HCEC 1CT (cell line): ENCODE measurements around the gene GRPEL2.
"Not testable (repeated sequence)": the region's sequence is repeated elsewhere in the genome, so short reads cannot be mapped to it uniquely, and the experiment has no call there.

Experiments
- DNase-seq: peaks from one replicate; pipeline ENCODE4 v3.0.0-alpha.2; 2017

GRPEL2 gene

DNA sequence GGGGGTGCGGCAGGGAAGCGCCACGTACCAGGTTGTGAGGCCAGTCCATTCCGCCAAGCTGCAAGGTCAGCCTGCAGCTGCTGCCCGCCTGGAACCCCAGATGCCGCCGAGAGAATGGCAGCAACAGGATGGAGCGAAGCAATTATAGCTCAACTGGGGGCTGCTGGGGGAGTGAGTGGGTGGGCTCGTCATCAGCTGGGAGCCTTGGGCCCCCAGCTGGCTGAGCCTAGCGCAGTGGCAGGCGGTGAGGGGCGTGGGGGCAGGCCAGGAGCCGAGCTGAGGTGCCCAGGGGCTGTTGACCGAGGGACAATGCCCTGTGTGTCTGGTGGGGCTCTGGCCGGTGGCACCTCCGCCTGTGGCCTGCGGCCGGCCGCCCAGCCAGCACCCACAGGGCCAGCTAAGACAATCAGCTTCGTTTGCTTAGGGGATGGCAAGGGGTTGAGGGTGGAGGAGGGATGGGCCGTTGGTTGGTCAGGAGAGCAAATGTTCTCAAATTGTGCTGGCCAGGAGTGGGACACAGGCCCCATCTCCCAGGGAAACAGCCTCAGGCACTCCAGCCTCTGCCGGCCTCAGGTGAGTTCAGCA is 34.0 kb downstream of the GRPEL2 start, which contains the start of gene IL17B:
IL17B (minus strand) TSS at position 116 of the 585 bp plus-strand sequence; CDS start at position 49, 67 bp downstream.
- no peak for DNase-seq

DNA sequence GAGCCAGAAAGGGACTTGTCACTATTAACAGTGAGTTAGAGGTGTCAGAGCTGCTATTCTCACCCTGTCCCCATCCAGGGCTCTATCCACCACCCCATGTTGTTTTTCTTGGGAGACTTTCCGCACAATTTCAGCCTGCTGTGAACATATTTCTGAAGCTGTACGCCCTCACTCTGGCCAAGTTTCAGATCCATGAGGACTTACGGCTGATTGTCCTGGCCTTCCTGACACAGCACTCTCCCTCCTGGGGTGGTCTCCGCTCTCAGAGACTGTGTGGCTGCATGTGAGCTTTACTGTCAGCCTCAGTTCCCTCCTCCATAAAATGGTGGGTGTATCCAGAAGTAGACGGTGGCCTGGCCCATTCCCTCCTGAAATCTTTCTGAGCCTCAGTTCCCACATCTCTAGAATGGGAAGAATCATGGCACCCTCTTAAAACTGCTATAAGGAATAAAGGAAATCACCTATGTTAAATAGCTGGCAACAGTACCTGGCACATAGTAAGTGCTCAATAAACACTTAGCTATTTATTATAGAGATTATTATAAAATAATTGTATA is 34.6 kb downstream of the GRPEL2 start:
- no peak for DNase-seq

DNA sequence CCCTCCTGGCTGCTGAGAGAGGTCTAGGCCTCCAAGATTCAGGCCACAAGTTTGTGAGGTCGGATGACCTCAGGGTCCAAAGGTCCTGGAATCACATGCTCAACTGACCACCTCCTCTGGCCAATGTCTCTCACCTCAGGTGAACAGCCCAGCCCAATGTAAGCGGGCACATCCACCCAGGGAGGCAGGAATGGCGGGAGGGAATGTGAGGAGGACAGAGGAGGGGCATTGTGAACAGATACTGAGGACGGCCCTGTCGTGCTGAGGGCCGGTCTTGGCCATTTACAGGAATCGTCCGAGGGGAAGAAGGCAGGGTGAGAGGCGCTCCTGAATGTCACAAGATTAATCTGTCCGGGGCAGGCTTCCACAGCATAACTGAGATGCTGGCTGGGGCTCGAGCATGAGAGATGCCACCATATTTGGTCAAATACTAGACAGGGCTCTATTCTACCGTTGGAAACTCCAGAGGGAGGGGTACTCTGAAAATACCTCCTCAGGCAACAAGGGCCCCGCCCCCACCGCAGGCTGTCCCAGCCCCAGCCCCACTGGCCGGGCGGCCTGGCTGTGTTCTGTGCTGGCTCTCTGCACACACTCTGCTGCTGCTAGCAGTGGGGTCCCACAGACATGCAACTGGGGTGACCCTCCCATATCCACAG is 35.3 kb downstream of the GRPEL2 start:
- no peak for DNase-seq

- DNase-seq = no peak
Measured at GRCh38 chr5:149381261-149381985, 36.1 kb downstream of the GRPEL2 start.

- DNase-seq = peak; percentile 55
Measured at GRCh38 chr5:149381986-149382338, 36.7 kb downstream of the GRPEL2 start.

GRCh38 chr5:149382517-149383220 is 37.4 kb downstream of the GRPEL2 start:
- DNase-seq = no peak

GRCh38 chr5:149383399-149383798 is 38.1 kb downstream of the GRPEL2 start:
- DNase-seq = no peak

DNA sequence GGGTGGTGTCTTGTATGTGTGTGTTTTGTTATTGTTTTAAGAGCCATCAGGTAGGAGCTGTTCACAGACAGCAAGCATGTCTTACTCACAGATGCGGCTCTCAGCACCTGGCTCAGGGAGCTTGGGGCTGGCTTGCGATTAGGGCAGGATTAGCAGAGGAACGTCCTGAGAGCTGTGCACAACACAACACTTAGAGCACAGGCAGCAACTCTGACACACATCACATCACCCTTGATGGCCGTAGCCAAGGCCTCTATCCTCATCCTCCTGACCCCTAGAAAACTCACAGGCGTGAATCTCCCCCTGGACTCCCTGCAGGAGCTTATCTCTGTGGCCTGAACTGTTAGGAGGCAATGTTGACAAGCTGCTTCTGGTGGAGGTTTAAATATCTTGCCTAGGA is 40.9 kb downstream of the GRPEL2 start:
- DNase-seq = no peak

DNA sequence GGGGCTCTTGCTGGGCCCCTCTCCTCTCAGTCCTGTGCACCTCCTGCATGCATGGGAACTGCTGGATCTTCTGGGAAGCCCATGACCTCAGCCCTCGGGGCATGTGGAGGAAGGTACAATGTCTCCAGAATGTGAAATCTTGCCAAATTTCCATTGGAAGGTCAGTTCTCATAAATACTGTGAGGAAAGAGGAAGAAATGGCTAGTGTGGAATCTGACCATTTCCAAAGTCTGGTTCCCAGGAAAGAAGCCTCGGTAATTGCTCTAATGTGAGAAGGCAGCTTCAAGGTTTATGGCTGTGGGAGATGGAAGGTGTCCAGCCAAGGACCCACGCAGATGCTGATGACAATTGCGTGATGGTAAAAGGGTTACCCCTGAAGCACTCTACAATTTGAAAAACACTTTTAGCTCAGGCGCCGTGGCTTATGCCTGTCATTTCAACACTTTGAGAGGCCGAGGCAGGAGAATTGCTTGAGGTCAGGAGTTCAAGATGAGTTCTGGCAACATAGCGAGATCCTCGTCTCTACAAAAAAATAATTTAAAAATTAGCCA is 41.9 kb downstream of the GRPEL2 start:
- DNase-seq = peak; percentile 35

GRCh38 chr5:149387982-149388381 is 42.7 kb downstream of the GRPEL2 start:
- DNase-seq = peak; percentile 88

GRCh38 chr5:149388498-149389190 is 43.3 kb downstream of the GRPEL2 start:
- DNase-seq = no peak

- DNase-seq = no peak
Measured at GRCh38 chr5:149389552-149390495, 44.5 kb downstream of the GRPEL2 start.

DNA sequence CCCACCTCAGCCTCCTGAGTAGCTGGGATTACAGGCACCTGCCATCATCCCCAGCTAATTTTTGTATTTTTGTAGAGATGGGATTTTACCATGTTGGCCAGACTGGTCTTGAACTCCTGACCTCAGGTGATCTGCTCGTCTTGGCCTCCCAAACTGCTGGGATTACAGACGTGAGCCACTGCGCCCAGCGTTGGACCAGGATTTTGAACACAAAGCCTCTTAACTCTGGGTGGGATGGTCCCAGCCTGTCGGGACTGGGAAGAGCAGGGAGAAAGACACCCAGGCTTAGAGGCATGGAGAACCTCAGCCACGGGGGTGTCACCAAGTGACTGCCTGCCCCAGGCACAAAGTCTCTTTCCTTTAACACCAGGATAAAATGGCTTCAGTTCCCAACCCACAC is 45.8 kb downstream of the GRPEL2 start:
- not testable (repeated sequence) for DNase-seq

- DNase-seq = no peak
Measured at GRCh38 chr5:149391524-149391923, 46.2 kb downstream of the GRPEL2 start.

GRCh38 chr5:149392718-149393117 is 47.4 kb downstream of the GRPEL2 start:
- peak; percentile 68 for DNase-seq

DNA sequence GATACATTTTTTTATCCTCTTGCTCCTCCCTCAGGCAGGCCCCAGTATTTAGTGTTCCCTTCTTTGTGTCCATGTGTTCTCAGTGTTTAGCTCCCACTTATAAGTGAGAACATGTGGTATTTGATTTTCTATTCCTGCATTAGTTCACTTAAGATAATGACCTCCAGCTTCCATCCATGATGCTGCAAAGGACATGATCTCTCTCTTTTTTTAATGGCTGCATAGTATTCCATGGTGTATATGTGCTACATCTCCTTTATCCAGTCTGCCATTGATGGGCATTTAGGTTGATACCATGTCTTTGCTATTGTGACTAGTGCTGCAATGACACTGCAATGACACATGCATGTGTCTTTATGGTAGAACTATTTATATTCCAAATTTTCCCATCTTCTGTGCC is 49.7 kb downstream of the GRPEL2 start:
- not testable (repeated sequence) for DNase-seq

- DNase-seq = peak; percentile 90
Measured at GRCh38 chr5:149397530-149397929, 52.2 kb downstream of the GRPEL2 start.

GRCh38 chr5:149398747-149399266 is 53.5 kb downstream of the GRPEL2 start:
- not testable (repeated sequence) for DNase-seq

GRCh38 chr5:149399775-149400174 is 54.5 kb downstream of the GRPEL2 start:
- no peak for DNase-seq

DNA sequence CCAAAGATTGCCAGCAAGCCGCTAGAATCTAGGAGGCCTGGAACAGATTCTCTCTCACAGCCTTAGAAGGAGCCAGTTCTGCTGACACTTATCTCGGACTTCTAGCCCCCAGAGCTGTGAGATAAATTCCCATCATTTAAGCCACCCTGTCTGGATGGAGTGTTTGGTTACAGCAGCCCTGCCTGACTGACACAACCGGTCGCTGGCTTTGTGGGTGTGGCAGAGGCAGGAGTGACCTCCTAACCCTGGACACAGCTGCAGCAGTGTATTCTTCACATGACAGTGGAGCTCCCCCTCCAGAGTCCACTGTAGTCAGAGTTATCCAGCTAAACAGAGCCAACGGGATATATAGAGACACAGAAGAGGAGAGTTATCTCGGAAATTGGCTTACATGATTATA is 55.0 kb downstream of the GRPEL2 start:
- no peak for DNase-seq

GRCh38 chr5:149401051-149401450 is 55.8 kb downstream of the GRPEL2 start:
- DNase-seq = no peak
